Measurements from ENCODE around the gene GRB10.

GRCh38 chr7:50798126-50798525, 15.4 kb upstream of the GRB10 start:
- no peak for TF ChIP-seq POLR2A (IDR thresholded peaks at IDR 0.05; ENCODE audit: low read length)
- TF ChIP-seq GATA1 (IDR thresholded peaks at IDR 0.05; ENCODE audit: low read depth, low read length), result no peak

All from erythroblast (primary cell).